ENCODE data around the gene MEGF6.

Gene MEGF6, protein sequence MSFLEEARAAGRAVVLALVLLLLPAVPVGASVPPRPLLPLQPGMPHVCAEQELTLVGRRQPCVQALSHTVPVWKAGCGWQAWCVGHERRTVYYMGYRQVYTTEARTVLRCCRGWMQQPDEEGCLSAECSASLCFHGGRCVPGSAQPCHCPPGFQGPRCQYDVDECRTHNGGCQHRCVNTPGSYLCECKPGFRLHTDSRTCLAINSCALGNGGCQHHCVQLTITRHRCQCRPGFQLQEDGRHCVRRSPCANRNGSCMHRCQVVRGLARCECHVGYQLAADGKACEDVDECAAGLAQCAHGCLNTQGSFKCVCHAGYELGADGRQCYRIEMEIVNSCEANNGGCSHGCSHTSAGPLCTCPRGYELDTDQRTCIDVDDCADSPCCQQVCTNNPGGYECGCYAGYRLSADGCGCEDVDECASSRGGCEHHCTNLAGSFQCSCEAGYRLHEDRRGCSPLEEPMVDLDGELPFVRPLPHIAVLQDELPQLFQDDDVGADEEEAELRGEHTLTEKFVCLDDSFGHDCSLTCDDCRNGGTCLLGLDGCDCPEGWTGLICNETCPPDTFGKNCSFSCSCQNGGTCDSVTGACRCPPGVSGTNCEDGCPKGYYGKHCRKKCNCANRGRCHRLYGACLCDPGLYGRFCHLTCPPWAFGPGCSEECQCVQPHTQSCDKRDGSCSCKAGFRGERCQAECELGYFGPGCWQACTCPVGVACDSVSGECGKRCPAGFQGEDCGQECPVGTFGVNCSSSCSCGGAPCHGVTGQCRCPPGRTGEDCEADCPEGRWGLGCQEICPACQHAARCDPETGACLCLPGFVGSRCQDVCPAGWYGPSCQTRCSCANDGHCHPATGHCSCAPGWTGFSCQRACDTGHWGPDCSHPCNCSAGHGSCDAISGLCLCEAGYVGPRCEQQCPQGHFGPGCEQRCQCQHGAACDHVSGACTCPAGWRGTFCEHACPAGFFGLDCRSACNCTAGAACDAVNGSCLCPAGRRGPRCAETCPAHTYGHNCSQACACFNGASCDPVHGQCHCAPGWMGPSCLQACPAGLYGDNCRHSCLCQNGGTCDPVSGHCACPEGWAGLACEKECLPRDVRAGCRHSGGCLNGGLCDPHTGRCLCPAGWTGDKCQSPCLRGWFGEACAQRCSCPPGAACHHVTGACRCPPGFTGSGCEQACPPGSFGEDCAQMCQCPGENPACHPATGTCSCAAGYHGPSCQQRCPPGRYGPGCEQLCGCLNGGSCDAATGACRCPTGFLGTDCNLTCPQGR (N-terminal part only)

DNA sequence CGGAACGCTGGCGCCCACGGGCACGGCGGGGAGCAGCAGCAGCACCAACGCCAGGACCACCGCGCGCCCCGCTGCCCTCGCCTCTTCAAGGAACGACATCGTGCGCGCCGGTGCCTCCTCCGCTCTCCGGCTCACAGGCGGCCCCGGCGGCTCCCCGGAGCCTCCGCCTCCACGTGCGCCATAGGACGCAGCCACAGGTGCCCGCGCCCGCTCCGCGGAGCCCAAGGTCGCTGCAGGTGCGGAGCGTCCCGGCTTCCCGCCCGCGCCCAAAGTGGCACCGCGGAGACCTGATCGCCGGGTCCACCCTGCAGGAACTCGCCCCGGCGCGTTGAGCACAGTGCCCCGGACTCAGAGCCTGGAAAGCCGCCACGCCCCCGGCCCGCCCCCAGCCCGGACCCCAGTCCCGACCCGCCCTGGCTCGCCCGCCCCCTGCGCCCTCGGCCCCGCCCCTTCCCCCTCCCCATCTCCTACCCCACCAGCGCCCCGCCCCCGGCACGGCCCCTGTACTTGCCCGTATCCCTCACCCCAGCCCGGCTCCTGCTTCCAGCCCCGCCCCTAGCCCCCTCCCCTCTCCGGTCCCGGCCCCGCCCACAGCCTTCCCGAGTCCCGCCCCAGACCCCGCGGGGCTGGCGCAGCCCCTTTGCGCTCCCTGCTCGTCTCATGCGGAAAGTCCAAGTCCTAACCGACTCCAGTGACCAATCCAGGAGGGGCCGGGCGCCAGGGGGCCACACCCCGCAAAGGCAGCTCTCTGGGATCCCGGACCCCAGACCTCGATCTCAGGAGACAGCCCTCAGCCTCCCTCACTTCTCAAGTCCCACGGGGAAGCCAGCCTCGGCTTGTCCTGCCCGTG lies at the start of gene MEGF6:
MEGF6 (minus strand) TSS at position 339 of the 850 bp plus-strand sequence; CDS start at position 99, 240 bp downstream.
- DNase-seq = peak; percentile 17

DNA sequence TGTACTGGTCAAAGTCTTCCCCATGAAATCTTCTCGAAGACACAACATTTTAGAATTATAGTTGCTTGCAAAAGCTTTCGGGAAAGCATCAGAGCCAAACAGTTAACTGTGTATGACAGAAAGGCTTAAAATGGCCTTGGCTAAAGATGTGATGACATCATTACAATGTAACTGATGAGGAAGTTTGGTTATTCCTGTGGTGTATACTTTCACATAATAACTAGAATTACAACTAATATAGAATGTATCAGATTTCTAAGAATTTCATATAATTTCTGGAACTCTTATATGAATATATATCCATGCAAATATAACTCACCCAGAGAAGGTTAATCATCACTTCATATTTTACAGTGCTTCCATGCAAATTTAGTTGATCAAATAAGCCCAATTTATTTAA lies 49.4 kb upstream of the MEGF6 start:
- DNase-seq = no peak

DNA sequence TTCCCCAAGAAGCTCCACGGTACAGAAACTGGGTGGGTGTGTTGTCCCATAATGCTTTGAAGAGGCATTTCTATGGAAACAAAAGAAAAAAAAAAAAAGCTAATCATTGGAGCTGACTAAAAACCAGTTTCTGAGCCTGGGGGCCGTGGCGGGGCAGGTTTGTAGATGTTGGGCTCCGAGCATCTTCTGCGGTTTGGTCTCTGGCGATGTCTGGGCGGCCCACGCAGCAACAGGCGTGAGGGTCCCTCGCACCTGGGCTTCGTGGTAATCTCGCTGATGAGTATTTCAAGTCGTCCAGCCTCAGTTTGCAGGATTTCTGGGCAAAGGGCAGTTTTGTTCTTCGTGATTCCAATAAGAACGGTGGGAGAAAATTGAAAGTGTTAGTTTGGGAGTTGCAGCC lies 47.8 kb upstream of the MEGF6 start:
- no peak for DNase-seq

DNA sequence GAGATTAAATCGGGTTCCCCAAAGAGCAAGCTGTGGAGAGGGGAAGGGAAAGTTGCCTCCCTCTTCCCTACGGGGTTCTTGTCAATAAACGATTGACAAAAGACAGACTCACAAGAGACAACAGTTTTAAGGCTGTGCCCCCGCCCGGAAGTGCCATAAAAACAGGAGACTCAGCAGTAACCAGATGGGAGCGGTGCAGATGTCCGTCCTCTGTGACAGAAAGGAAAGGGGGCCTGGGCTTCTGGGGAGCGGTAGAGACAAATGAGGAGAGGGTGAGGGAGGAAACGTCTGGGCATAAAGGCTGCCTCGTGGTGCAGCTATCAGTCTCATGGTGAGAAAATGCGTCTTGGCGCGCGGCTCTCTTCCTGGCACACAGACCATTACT lies 46.9 kb upstream of the MEGF6 start:
- no peak for DNase-seq

DNA sequence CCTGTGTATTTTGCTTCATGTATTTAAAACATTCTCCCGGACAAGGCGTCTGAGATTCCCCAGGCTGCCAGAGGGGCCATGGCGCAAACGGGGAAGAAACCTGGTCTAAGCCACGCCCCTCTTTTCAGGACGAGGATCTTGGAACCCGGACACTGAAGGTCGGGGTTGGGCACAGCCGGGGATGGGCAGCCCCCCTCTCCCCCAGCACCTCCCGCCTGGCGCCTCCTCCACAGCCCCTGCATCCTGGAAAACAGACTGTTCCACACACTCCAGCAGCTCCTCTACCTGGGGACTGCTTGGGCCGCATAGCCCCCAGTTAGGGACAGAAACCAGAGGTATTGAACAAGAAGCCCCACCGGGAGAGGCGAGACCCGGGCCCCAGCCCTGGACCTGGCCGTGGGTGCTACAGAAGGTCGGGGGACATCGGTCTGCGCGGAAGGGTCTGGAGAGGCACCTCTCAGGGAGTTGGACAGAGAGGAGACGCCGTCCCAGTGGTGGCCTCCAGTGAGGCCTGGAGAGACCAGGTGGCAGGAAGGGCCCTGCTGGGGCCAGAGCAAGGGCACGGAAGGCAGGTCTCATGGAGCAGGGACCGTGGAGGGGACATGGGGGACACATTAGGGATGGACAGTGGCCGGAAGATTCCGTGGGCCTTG lies 46.4 kb upstream of the MEGF6 start:
- no peak for DNase-seq

DNA sequence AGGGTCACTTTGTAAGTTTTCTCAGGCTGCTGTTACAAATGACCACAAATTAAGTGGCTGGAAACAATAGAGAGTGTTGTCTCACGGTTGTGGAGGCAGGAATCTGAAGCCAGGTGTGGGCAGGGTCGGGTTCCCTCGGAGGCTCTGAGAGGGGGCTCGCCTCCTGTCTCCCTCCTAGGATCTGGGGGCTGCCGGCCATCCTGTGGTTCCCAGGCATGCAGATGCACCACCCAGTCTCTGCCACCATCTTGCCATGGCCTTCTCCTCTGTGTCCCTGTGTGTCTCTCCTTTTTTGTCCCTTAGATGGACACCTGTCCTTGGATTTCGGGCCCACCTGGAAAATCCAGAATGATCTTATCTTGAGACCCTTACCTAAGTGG lies 45.8 kb upstream of the MEGF6 start:
- DNase-seq = no peak

DNA sequence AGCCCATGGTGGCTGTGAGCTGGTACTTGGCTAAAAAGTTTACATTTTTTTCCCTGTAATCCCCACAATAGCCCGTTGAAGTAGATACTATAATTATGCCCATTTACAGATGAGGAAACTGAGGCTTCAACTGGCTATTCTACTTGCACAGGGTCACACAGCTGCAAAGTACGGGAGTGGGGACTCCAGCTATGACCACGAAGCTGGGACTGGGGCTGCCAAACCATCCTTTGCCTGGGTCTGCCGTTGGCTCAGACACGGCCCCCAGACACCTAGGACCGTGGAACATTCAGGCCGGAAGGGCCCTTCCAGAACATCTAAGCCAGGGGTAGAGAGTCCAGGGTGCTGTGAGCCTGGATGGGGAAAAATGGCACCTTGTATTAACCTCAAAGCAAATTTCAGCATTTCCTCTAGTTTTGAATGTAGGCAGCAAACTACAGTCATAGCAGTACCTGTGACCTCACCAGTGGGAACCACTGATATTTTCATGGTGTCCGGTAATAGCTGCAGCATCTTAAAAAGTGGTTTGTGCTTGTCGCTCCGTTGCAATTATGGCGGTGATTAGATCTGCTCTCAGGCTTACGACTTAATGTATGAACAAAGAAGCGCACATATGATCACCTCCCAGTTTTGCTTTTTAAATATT lies 45.3 kb upstream of the MEGF6 start:
- DNase-seq = no peak

DNA sequence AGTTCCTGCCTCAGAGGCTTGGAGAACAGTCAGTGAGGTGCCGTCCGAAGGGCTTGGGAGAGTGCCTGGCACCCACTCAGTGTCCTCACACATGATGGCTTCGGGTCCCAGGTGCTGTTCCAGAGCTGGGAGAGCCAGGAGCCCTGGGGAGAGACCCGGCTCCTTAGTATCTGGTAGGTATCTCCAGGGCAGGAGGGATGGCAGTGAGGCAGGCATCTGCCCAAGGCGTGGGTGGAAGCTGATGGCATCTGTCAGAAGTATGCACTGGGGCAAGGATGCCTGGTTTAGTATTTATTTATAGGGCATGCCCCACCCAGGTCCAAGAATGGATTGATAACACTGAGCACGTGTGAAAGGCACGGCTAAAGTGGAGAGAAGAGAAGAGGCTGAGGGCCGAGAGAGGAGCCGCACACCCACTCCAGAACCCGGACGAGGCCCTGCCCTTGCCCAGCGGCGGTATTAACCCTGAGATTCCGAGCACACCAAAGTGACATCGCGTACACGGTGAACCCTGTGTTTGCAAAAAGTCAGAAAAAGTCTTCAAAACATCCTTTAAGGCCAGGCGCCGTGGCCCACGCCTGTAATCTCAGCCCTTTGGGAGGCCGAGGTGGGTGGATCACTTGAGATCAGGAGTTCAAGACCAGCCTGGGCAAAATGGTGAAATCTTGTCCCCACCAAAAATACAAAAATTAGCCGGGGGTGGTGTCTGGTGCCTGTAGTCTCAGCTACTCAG lies 43.4 kb upstream of the MEGF6 start:
- no peak for DNase-seq

DNA sequence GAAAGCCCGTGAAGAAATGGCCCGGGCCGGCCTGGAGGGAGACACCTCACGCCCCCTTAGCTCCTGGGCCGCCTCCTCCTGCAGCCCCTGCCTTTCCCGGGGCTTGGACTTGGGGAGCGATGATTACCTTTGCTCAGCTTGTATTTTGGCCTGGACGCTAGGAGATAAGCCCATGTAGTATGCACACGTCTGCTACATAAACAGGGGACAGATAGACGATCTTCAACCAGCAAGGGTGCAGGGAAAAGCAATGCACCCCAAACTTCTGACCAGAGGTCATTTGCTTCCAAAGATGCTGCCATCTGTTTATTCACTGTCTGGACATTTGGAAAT lies 41.9 kb upstream of the MEGF6 start:
- DNase-seq = no peak

DNA sequence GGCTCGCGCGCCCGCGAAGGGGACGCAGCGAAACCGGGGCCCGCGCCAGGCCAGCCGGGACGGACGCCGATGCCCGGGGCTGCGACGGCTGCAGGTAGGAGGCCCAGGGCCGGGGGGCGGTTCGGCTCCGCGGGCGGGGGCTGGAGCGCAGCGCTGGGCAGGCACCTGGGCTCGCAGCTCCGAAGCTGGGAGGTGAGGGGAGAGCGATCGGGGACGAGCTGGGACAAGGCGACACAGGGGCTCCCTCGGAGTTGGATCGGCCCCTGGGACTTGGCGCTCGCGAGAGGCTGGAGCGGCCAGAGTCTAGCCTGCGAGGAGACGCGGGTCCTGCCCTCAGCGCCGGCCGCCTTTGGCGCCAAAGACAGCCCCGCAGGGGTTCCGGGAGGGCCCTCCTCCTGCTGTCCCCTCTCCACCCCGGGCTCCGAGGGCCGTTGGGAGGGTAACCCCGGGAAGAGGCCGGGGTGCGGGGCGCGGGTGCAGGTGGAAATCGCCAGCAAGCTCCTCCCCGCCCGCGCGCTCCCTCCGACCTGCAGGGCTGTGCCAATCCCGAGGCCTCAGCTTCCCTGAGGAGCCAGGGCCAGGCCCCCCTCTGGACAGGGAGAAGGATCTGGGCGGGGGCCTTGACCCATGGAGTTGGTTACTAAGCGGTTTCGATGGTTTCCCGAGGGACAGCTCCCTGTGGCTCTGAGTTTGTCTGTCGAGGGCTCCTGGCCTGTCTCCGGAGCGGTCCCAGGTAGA lies 41.4 kb upstream of the MEGF6 start:
- peak; percentile 21 for DNase-seq

DNA sequence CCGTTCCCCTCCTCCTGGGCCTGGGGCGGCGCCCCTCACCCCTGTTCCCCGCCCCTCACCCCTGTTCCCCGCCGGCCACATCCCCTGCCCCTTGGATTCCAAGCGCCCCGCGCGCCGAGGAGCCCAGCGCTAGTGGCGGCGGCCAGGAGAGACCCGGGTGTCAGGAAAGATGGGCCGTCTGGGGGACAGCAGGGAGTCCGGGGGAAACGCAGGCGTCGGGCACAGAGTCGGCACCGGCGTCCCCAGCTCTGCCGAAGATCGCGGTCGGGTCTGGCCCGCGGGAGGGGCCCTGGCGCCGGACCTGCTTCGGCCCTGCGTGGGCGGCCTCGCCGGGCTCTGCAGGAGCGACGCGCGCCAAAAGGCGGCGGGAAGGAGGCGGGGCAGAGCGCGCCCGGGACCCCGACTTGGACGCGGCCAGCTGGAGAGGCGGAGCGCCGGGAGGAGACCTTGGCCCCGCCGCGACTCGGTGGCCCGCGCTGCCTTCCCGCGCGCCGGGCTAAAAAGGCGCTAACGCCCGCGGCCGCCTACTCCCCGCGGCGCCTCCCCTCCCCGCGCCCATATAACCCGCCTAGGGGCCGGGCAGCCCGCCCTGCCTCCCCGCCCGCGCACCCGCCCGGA lies 40.7 kb upstream of the MEGF6 start, which contains the start of gene TP73:
TP73 (plus strand) TSS at position 587 of the 618 bp plus-strand sequence. CDS start 29,850 bp downstream, outside the sequence.
- peak; percentile 10 for DNase-seq

DNA sequence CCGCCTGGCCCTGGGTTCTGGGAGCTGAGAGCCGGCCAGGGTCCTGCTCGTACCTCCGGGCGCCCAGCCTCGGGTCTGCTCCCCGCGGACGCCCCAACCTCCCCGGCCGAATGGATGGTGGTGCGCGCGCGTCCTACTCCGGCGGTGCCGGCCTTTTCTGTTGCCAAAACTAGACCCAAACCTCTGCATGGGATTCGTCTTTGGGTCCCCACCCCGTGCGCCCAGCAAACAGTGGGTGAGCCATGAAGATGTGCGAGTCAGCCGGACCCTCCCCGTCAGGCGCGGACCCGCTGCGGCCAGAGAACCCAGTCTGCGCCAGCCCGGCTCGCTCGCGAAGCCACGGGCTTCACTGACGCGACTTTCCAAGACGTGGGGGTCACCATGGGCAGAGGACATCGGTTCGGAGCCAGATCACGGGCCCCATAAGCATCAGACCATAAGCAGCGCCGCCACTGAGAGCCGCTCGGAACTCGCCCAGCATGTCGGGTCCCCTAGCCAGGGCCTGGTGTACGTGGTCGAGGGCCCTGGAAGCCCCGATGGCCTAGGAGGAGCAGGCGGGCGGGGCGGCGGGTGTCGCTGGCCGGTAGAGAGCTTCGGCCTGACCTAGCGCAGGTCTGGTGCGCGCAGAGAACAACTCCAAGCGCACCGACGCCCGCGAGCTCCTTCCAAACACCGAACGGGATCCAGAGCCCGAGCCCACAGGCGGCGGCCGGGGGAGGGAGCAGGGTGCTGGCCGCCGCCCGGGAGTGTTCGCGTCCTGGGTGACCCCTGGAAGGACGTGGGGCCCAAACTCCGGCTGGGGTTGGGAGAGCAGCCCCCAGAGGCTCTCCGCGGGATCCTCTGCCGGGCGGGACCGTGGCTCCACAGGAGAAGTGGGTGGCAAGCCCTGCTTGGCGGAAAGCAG lies 40.0 kb upstream of the MEGF6 start:
- no peak for DNase-seq

DNA sequence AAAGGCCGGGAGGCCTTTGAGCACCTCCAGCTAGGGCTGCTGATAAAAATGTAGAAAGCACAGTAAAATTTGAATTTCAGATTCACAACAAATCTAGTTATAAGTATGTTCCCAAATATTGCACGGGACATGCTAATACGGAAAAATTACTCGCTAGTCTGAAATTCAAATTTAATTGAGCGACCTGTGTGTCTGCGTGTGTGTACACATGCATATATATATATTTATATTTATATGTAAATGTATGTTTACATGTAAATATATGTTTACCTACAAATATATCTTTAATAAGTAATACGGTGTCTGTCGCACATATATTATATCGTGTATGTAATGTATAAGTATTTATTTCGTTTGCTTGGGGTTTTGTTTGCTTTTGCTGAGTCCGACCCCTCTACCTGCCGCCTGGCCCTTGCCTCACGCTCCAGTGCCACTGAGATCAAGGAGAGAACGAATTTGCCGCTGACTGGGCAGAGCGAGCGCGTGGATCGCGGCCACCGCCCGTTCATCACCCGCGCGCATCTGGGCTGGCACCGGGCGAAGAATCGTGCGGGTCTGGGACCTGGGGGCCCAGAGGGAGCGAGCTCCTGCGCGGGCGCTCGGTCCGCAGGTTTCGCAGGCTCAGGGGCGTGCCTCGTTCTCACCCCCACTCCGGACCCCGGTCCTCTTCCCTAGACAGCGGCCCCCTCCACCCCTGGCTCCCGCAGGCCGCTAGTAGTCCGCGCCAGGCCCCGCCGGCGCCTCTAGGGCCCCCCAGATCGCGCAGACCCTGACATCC lies 39.1 kb upstream of the MEGF6 start:
- no peak for DNase-seq

DNA sequence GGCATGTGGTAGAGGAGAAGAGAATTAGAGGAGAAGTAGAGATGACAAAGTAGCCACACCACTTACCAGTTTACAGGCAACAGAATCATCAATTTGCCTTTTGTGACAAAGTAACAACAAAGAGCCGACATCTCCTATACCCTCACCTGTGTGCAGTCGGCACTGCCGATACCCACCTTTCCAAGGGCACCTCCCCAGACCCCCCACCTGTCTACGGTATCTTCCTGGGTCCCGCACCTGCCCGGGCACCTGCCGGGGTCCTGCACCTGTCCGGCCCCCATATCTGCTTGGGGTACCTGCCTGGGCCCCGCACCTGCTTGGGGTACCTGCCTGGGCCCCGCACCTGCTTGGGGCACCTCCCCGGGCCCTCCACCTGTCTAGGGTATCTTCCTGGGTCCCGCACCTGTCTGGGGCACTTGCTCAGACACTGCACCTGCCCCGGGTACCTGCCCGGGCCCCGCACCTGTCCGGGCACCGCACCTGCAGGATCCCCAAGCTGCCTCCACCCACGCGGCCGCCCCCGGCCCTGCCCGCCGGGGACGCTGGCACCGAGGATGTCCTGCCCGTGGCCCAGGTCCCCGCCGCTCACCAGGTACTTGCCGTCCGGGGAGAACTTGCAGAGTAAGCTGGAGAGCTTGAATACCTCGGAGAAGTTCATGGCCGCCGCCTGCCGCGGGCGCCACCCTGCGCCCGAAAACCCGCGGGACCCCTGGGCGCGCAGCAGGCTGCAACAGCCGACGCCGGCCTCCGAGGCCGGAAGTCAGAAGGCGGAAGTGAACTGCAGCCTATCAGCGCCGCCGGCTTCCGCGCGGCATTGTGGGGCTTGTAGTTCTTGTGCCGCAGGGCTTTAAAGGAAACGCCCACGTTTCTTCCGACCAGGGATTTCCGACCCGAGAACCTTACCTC lies 38.3 kb upstream of the MEGF6 start, which contains the start of gene WRAP73:
WRAP73 (minus strand) TSS at position 762 of the 906 bp plus-strand sequence; CDS start at position 658, 104 bp downstream.
- peak; percentile 73 for DNase-seq

DNA sequence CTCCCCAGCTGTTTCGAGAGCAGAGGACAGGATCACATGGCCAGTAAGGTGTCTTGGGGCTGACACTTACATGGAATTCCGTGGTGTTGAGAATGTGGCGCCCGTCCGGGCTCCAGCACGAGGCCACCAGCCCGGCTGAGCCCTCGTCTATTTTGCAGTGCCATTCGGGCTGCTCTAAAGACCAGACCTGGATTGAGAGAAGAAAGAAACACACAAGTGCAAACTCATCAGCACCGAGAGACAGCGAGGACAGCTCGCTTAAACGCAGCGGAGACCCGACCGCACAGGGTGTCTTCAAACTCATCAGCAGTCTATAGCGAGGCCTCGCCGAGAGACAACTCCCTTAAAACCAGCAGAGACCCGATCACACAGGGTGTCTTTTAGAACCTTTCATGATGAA lies 35.3 kb upstream of the MEGF6 start:
- DNase-seq = no peak

Data from NCI-H1092 treated with DMSO at 0.1 percent for 48 hours (cell line).